GM18511 (cell line): ENCODE data around the gene PRXL2A.
A peak's percentile ranks its signal among the peaks of the same experiment; 100 is the strongest.
"Not testable (repeated sequence)": the region's sequence is repeated elsewhere in the genome, so short reads cannot be mapped to it uniquely, and the experiment has no call there.

Experiments used
- ATAC-seq: cut with Tn5 transposase; IDR thresholded peaks from one replicate; pipeline ENCODE4 v1.9.1; 2021; ENCODE audit warnings: mild to moderate bottlenecking, moderate library complexity; ENCODE audit not compliant: unreplicated experiment

PRXL2A gene

GRCh38 chr10:80408242-80409101 lies at the start of gene PRXL2A:
TSS of gene PRXL2A (plus strand) at chr10:80408551. CDS start at chr10:80420468, 11,917 bp downstream.
- ATAC-seq, result peak; percentile 96

DNA sequence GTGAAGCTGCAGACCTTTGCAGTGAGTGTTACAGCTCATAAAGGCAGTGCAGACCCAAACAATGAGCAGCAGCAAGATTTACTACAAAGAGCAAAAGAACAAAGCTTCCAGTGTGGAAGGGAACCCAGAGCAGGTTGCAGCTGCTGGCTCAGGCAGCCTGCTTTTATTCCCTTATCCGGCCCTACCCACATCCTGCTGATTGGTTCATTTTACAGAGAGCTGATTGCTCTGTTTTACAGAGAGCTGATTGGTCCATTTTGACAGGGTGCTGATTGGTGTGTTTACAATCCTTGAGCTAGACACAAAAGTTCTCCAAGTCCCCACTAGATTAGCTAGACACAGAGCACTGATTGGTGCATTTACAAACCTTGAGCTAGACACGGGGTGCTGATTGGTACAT lies 49.4 kb upstream of the PRXL2A start:
- not testable (repeated sequence) for ATAC-seq

DNA sequence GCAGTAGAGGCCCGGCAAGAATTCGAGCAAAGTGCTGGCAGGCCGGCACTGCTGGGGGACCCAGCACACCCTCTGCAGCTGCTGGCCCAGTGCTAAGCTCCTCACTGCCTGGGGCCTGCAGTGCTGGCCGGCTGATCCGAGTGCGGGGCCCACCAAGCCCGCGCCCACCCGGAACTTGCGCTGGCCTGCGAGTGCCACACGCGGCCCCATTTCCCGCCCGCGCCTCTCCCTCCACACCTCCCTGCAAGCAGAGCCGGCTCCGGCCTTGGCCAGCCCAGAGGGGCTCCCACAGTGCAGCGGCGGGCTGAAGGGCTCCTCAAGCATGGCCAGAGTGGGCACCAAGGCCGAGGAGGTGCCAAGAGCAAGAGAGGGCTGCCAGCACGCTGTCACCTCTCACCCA lies 48.7 kb upstream of the PRXL2A start:
- no peak for ATAC-seq

DNA sequence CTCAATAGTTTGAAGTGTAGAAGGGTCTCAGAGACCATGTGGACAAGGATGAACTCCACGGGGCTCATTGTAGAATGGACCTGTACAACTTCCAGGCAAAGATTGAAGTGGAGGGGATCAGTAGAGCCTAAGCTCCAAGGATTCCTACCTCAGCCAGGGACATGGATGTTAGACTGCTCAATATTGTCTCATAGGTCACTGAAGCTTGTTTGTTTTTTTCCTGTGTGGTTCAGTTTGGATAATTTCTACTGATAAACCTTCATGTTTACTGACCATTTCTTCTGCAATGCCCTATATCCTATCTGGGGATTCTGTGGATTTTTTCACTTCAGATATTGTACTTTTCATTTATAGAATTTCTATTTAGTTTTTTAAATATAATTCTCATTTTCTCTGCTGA lies 42.8 kb upstream of the PRXL2A start:
- no peak for ATAC-seq

- ATAC-seq, result no peak
Measured at GRCh38 chr10:80371467-80371866, 36.9 kb upstream of the PRXL2A start.

GRCh38 chr10:80372675-80373074 lies 35.7 kb upstream of the PRXL2A start:
- no peak for ATAC-seq

DNA sequence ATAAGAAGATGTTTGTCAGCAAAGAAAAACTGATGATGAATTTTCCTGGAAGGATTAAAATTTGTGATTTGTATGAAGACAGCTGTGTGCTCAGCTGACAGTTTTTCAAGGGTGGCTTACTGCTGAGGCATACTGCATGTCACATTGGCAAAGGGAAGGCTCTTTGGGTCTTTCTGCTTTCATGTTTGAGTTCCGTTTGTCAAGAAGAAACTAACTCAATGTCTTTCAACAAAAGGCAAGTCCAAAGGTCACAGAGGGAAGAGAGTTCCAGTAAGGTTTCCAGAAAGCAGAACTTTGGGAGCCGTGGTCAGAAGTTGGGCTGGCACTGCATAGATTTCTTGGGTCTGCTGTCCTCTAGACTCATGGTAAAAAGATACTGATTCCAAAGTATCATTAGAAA lies 34.8 kb upstream of the PRXL2A start:
- ATAC-seq, result no peak

- ATAC-seq, result no peak
Measured at GRCh38 chr10:80379701-80380100, 28.6 kb upstream of the PRXL2A start.

DNA sequence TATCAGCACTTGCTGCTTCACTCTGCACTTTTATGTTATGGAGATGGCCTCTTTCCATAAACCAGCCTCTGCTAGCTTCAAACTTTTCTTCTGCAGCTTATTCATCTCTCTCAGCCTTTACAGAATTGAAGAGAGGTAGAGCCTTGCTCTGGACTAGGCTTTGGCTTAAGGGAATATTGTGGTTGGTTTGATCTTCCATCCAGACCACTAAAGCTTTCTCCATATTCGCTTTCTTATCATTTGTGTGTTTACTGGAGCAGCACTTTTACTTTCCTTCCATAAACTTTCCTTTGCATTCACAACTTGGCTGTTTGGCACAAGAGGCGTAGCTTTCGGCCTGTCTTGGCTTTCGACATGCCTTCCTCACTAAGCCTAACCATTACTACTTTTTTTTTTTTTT lies 28.2 kb upstream of the PRXL2A start:
- no peak for ATAC-seq

- peak; percentile 74 for ATAC-seq
Measured at GRCh38 chr10:80382989-80383388, 25.4 kb upstream of the PRXL2A start.

- ATAC-seq, result no peak
Measured at GRCh38 chr10:80390740-80391139, 17.6 kb upstream of the PRXL2A start.

DNA sequence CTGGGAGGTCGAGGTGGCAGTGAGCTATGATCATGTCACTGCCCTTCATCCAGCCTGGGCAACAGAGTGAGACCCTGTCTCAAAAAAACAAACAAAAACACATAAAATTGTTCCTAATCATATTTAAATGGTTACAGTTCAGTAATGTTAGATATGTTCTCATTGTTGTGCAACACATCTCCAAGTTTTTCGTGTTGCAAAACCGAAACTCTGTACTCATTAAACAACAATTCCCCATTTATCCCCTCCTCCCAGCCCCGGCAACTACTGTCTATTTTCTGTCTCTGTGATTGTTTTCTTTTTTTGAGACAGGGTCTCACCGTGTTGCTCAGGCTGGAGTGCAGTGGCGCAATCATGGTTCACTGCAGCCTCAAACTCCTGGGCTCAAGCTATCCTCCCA lies 16.1 kb upstream of the PRXL2A start:
- no peak for ATAC-seq

GRCh38 chr10:80394358-80394916 lies 13.9 kb upstream of the PRXL2A start:
- ATAC-seq, result no peak

- no peak for ATAC-seq
Measured at GRCh38 chr10:80397014-80397413, 11.3 kb upstream of the PRXL2A start.

DNA sequence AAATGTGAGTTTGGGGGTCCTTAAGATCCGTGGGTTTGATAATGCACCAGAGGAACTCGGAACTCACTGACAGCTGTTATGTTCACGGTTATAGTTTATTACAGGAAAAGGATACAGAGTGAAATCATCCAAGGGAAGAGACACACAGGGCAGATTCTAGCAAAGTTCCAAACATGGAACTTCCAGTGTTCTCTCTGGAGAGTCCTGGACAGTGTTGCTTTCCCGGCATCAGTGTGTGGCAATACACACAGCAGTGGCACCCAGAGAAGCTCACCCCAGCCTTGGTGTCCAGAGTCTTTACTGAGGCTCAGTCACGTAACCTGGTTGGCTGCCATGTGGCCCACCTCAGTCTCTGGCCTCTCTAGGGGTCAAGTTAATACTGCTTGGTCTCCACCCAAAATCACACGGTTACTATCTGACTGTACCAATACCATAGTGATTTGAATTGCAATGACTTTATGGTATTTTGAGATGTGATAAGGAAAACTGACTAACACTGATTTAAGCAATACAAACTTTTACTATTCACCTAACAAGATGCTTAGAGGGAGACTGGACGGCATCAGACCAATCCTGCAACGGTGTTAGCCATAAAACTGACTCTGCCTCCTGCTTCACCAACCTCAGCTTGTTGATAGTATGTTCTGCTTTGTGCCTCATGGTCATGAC lies 8.1 kb upstream of the PRXL2A start:
- no peak for ATAC-seq

DNA sequence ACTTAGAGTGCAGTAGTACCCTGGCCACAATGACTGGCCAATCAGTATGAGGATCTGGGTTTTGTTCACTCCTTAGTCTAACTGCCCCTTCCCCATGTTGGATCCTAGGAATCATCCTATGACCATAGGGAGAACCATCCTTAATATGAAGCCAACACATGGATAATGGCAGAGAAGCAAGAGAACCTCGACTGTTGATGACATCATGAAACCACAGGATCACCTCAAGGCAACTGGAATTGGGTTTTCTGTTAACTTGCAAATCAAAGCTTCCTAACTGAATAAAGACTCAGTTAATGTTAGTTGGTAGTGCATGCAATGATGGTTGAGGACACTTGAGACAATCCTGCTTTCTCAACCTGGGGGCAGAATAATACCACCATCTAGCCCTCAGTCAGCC lies 3.3 kb upstream of the PRXL2A start:
- no peak for ATAC-seq

DNA sequence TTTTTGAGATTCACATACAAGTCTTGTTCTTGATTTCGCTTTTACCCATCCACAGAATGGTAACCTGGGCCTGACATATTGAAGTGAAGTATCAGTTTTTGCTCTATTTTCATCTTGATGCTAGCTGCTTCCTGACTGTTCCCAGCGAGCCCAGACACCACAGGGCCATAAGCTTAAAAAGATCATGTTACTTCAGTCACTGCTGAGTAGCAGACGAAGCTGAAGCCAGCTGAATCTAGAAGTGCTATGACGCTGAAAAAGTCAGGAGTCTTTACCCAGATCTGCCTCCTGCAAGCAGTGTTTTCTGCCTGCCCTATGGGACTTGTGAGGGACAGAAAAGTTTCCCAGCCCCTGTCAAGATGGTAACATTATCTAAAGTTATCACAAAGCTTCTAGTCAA lies 2.7 kb upstream of the PRXL2A start:
- no peak for ATAC-seq

GRCh38 chr10:80406204-80406603 lies 2.1 kb upstream of the PRXL2A start:
- ATAC-seq, result no peak

- ATAC-seq, result peak; percentile 45
Measured at GRCh38 chr10:80407812-80408241, 524 bp upstream of the PRXL2A start.

DNA sequence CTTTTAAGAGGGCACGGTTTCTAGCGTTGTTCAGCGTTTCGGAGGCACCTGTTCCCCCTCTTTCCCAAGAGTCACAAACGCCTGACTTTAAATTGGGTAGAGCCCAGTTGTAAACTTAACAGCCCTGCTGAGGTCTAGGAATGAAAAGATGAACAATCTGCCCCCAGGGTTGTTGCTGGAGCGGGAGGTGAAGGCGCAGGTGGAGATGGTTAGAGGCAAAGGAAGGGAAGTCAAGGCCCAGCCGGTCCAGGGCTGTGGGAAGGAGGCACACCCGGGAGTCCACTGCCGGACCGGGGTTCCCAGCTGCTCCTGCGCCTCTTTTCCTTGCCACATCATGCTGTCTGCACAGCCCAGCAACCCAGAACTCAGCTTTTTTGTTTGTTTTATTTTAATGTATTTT lies 770 bp downstream of the PRXL2A start:
- no peak for ATAC-seq

- no peak for ATAC-seq
Measured at GRCh38 chr10:80410122-80410521, 1.8 kb downstream of the PRXL2A start.

- no peak for ATAC-seq
Measured at GRCh38 chr10:80410578-80411145, 2.3 kb downstream of the PRXL2A start.
